Activated CD4-positive, alpha-beta T cell treated with anti-CD3 and anti-CD28 coated beads for 1 hour (primary cell): ENCODE data around the gene NPC2.

Experiments
- DNase-seq: peaks from one replicate; pipeline ENCODE4 v3.0.0-alpha.2; 2020

The NPC2 gene

DNA sequence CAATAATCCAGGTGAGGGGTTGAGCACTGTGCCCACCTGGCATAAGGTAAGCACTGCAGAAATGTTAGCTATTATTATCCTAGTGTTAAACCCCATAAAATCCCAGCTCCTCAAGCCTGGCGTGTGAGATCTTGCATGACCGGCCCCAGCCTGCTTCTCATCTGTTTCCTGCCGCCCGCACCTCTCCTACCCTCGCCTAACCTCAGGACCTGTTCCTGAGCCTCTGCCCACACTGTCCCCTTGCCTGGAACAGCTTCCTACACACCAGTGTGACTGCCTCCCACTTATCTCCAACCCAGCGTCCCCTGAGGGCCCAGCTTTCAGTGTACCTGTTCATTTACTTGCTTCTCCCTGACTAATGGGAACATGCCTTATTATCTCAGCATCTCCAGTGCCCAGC lies 25.1 kb upstream of the NPC2 start:
- DNase-seq = no peak

DNA sequence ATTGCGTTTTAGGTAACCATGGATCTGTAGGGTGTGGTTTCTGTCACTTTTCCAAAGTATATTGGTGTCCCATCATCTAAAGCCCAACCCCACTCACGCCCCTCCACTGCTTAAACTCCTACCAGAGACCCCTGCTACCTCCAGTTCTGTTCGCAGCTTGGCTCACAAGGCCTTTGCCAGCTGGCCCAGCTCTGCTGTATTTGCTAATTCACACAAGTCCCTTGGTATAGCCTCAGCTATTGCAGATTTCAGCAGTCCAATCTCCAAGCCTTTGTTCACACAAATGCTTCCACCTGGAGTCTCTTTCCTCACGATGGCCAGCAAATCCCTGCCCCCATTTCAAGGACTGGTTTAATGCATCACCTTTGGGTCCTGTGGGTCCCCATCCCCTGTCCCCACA lies 24.6 kb upstream of the NPC2 start:
- no peak for DNase-seq

DNA sequence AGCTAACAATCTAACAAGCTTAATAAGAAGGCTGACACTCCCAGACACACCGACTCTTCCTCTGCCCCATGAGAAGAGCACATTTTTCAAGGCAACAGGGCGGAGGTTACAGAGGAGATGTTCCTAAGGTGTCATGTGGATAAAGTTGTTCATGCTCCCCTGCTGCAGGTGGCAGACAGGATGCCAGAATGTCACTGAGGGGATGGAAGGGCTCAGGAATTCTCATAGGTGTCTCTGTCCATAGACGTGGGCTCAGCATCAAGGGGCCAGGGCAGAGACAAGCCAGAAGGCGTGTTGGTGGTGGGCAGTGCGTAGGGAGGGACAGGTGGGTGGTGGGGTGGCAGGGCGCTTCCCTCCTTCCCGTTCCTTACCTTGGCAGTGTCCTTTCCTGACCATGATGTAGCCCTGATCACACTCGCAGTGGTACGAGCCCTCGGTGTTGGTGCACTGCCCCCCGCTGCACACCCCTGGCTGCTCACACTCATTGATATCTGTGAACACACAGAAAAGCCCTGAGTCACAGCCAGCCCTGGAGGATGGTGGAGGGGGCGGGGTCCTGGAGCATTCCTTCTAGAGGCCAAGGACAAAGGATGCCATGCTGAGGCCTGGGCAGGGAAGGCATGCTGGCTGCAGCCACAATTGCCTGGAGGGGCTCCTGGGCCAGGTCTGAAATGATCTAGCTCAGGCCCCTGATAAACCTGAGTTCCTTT lies 23.5 kb upstream of the NPC2 start:
- no peak for DNase-seq

DNA sequence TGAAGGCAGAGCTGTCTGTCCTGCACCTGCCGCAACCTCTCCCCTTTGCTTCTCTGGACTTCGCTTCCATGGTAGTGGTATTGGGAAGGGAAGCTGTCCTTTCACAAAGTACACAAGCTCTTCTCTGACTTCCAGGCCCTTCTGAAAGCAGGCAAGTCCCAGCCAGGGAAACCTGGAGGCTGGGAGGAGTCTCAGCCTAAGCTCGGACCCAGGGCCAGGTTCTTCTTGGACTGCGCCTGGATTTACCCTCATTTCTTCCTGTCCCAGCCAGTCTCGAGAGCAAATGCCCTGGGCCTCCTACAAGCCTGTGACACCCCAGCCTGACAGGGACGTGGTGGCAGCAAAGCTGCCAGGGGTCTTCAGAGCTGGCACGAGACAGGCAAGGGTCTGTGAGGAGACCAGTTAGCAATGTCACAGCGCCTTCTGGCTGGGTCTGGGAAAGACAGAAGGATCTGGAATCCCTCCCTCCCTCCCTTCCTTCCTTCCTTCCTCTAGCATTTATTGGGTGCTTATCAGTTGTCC lies 22.8 kb upstream of the NPC2 start:
- DNase-seq = no peak

DNA sequence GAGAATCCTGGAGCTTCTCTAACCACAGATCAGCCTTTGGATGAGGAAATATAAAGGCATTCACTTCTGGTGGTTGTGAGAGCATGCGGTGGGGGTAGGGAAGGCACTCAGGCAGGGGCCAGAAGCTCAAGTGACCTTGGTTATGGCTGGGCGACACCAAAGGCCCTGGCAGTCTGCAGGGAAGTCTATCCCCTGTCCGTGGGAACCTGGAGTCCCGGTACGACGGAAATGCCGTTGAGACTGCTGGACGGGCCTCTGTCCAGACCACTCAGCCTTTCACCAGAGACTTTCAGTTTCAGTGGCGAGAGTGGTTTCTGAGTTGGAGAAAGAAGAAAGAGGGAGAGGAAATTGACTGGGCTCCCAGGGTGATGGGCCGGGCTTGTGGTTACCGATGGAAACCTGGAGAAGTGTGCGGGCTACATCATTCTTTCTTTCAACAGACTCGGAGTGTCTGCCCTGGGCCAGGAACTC lies 21.4 kb upstream of the NPC2 start:
- DNase-seq = no peak

DNA sequence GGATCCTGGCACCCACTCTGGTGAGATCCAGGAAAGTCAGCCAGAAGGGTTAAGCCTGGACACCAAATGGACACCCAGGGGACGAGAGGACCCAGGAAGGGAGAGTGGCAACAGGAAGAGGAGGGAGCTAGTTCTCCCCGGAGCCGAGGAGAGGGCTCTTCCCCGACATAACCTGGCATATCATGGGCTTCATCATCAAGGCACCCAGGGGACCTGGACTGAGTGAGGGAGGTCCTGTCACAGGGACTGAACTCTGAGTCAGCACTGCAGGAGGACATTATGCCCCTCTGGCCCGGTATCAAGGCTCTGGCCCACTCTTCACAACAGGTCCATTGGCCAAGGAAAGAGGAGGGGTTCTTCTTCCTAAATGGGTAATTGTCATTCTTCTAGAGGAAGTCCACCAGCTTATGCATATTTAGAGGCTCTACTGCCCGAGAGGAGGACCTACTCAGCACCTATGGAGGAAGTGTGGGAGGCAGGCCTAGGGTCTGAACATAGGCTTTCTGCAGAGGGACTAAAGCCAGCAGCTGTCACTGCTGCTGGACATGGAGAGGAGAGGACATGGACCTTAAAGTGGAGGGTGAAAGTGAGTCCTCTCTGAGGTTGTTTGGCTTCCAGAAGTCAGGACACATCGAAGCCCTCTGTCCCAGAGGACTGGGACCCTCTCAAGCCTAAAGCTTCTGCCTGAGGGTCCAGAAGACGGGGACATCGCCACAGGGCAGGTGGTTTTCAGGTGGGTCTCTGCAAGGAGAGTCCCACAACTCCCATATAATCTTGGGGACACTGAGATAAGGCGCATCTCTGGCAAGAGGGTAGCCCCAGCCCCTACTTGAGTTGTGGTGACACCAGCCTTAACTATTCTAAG lies 19.1 kb upstream of the NPC2 start:
- no peak for DNase-seq

DNA sequence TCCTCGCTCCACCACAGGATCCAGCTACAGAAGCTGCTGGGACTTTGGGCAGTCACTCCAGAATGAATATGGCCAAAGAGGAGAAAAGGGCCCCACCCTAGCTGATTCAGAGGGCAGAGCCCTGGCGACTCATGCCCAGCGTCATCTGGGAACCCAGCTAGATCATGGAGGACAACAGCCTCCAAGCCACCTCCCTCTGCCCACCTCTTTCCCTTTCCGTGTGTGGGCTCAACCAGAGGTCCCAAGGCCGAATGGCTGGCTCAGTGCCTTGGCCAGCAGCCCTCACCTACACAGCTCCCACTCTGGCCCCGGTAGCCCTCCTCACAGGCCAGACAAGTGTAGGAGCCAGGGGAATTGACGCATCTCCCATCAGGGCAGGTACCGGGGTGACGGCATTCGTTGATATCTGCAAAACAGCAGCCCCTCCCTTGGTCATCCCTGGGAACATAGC lies 17.9 kb upstream of the NPC2 start:
- no peak for DNase-seq

DNA sequence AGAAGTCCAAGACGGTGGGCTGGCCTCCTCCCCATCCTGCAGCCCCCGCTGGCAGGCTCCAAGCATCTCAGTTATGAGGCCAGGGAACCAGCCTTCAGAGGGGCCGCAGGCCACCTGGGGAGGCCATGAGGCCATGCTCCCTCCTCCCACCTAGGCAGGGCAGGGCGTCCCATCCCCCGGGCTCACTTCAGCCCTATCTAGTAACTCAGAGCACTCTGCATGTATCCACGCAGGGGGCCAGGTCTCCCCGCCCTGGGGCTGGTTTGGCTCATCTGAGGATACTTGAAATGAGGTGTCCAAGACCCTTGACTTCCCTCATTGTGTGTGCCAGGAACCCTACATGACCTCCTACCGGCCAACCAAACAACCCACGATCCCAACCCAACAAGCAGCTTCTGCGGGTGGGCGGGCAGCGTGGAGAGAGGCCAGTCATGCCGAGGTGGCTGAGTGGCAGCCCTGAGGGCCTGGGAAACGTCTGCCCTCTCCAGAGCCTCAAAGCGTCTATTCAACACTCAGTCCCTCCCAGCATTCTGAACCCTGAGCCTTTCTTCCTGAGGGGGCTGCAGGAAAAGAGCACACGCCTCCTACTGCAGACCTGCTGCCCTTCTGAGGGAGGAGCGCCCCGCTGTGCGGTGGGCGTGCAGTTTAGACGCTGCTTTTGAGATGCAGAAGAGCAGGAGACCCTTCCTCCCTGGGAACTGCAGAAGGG lies 17.3 kb upstream of the NPC2 start:
- no peak for DNase-seq

DNA sequence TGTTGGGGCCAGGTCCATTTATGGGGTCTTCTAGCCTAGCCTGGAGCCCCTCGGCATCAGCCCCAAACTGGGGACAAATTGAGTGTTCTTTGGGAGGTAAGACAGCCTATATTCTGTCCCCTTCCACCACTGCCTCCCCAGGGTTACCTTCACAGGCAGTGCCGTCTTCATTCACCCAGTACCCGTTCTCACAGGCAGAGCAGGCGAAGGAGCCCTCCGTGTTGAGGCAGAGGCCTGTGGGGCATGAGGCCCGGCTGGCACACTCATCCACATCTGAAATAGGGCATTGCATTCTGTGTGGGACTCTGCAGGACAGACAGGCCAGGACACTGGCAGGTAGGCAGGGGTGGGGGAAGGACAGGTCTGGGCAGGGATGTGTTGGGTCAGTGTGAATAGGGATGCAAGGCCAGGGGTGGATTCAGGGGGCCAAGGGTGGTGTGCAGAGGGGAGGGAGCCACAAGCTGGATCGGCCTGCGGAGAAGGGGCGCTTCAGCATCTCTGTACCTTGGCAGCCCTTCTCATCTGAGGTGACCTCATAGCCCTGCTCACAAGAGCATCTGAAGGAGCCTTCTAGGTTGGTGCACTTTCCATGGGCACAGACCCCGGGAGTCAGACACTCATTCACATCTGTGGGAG lies 16.6 kb upstream of the NPC2 start:
- no peak for DNase-seq

DNA sequence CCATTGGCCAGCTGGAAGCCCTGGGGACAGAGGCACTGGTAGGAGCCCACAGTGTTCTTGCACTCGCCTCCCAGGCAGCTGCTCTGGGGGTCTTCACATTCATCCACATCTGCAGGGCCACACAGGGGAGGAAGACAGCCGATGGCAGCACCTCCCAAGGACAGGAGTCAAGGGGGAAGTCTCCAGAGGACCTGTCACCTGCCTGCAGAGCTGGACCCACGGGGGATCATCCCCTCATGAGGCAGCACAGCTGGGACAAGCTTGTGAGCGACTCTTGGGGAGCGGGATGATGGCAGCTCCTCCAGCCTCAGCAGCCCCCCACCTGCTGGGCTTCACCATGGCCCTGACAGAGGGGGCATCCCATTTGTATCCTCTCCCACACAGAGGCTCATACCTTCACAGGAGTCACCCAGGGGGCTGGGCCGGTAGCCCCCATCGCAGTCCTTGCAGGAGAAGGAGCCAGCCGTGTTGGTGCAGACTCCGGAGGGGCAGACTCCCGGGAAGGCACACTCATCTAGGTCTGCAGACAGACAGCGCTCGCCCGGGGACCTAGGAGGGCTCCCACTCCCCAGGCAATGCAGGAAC lies 15.8 kb upstream of the NPC2 start:
- DNase-seq = no peak

DNA sequence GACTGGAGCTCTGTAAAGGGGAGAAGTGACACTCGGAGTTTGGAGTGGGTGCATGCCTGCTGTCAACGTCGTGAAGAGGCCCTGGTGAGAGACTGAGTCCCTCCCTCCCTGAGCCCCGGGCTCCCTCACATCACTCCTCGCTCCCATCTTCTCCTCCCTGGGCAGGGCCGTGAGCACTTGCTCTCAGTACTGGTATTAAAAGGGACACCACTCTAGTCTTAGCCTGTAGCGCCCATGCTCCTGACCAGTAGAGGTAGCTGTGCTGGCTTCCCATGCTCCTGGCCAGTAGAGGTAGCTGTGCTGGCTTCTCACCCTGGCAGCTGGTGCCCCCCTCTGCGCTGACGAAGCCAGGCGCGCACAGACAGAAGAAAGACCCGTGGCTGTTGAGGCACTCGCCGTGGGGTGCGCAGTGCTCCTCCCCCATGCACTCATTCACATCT lies 15.2 kb upstream of the NPC2 start:
- DNase-seq = no peak

DNA sequence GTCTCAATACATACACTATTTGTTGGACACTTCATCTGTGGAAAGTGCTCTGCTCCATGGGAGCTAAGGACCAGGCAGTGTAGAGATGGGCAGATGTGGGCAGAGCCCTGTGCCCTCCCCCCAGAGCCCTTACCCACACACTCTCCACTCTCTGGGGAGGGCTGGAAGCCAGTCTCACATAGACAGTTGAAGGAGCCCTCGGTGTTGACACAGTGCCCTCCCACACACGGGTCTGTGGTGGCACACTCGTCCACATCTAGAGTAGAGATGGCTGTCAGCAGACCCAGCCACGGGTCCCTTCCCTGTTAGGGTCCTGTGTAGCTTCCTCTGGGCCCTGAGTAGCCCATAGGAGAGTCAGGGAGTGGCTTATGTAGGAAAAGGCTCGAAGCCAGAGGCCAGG lies 14.7 kb upstream of the NPC2 start:
- DNase-seq = no peak

DNA sequence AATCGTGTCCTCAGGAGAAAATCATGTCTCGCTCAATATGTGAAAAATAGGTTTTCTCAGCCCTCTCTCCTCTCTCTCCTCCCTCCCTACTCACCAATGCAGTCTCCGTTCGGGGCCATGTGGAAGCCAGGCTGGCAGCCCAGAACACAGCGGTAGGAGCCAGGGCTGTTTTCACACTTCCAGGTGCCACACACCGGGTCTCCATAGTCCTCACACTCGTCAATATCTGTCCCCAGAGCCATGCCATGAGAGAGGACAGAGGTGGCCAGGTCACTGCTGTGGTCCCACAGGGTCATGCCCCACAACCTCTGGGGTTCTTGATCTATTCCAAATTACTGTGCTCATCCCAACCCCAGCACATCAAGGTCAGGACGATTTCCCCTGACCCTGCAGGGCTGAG lies 14.0 kb upstream of the NPC2 start:
- no peak for DNase-seq

DNA sequence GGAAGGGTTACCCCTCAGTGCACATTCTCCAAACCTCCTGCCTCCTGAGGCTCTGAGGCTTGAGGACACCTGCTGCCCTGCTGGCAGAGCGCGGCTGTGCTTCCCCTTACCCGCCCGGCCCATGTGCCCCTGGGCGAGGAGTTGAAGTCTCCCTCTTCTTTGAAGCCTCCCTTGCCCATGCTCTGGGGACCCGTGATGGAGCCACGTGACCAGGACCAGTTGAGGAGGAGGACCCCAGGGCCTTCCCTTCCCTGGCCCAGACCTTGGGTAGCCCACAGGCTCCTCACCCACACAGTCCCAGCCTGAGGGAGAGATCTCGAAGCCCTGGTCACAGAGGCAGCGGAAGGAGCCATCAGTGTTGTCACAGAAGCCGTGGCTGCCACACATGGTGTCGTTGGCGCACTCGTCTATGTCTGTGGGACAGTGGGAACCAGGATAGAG lies 13.3 kb upstream of the NPC2 start:
- no peak for DNase-seq

DNA sequence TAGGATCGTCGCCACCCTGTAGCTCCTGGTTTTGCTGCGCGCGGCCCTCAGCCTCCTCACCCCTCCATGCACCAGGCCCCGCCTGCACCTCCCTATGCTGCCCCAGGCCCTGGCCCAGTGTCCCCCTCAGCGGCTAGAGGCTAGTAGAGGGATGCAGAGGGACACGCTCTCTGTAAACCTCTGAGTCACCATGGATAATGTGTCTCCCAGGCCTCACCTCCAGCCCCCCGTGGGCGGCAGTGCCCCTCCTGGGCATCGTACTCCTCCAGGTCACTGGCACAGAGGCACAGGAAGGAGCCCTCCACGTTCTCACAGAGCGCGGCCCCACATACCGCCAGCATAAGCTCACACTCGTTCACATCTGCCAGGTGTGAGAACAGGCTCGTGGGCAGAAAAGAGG lies 12.7 kb upstream of the NPC2 start:
- DNase-seq = no peak

DNA sequence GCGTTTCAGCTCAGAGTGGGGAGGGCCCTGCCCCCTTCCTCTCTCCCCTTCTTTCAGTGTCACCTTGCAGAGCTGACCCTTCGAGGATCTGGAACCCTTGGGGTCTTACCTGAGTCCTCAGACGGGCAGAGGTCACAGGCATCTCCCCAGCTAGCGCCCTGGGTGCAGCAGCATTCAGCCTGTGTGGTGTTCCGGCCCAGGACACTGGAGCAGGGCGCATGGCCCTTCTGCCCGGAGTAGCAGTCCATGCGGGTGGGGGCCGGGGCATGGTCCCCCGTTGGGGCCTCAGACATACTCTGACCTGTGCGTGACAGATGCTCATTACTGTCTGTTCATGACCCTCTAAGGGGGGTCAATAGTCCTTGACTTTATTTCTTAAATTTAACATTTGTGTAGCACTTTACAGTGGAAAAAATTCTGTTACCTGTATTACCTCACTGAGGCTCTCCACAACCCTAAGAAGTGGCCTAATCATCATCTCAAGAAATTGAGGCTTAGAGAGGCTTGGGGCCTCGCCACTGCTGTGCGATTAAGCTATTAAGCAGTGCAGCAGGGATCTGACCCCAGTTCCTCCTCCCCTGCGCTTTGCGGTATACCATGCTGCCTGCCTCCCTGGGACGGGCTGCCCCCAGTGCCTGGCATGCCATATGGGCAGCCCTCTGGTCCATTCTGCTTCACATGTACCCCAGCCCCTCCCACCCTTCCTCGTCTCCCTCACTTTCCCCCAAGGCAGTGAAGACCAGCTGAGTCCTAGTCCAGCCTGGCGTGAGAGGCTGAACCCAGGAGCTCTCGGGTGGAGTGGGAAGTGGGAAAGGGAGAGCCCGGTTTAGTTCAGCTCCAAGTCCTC lies 12.0 kb upstream of the NPC2 start:
- no peak for DNase-seq

DNA sequence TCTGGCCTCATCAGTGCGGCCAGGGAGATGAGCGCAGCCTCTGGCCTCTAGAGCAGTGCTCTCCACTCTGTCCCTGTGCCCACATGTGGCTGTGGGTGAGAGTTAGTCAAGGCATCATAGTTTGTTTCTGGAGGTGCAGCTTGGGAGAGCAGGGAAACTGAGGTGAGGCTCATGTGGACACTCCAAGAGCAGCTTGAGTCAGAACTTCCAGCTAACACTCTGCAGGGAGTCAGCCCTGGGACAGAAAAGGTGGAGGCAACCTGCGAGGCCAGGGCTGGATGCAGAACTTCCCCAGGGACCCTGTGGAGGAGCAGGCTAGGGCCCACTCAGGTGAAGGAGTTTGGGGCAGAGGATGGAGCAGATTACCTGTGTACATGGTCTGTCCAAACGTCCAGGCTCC lies 11.3 kb upstream of the NPC2 start:
- no peak for DNase-seq

DNA sequence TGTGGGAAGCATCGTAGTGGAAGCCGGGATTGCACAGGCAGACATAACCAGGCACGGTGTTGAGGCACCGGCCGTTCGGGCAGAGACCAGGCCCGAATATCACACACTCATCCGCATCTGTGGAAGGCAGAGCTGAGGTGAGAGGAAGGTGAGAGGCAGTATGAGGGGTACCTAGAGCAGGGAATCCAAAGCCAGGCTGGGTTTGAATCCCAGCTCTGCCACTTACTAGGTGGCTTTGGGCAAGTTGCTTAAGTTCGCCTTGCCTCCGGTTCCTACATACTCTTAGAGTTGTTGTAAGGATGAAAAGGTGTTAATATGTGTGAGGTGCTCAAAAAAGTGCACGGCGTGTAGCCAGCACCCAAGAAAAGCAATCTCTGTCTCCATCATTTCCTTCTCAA lies 10.8 kb upstream of the NPC2 start:
- no peak for DNase-seq

DNA sequence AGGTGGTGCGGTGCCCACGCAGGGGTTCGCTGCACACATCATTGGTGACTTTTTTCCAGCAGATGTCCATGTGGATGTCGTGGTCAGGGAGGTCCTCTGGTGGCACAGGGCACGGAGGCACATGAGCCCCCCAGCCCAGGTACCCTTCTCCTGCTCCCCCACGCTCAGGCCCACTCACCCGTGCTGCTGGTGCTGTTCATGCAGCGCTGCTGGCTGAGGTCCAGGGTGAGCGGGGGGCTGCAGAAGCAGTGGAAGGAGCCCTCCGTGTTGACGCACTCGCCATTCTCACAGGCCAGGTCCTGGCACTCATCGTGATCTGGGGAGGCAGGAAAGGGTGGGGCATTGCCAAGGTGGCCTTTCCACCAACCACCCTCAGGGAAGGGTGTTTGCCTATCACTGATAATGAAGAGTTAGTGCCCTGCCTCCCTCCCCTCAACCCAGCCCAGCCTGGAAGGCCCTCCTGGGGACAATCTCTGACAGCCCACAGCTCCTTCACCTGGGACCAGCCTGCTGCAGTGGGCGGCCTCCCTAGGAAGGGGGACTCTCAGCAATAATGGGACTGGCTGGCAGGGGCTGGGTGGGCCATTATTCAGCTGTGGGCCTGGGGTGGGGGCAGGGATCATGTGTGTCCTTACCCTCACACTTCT lies 10.3 kb upstream of the NPC2 start:
- no peak for DNase-seq

DNA sequence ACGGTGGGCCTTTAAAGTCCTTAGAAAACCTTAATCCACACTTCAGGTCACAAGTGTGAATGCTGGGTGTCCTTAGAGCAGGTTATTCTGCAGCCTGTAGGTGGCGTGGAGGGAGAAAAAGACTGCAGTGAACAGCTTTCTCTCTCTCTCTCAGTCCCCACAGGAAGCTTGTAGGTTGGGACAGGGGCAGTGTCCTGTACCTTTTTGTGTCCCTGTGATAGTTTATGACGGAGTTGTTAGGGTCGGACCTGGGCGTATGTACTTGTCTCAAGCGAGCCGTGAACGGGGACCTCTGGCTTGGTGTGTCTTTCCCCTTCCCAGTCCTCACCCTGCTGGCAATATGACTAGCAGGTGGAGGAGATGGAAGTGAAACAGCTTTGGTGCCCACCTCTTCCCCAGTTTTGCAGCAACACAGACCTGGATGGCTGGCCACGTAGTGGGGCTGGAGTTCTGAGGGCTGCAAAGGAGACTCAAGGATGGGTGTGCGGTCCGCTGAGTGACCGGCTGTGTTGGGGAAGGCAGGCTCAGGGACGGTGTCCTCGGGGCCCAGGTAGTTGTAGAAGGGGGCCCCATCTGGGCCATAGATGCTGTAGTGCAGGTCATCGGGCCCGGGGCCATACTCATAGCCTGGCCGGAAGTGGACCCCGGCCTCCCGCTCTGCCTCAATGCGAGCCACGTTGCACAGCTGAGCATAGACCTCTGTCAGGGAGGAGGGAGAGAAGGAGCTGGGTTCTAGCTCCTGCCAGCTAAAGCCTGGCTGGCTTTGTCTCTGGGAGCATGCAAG lies 9.3 kb upstream of the NPC2 start:
- DNase-seq = no peak
